ENCODE results near the gene TARS3.
"Not testable (repeated sequence)": the region's sequence is repeated elsewhere in the genome, so short reads cannot be mapped to it uniquely, and the experiment has no call there.

TARS3 gene

GRCh38 chr15:101723874-101724674 is at the start of gene TARS3:
TSS of gene TARS3 (minus strand) at chr15:101724473. CDS start at chr15:101724387, 86 bp downstream.
- DNase-seq = peak; percentile 90

GRCh38 chr15:101773496-101774100 is 49.3 kb upstream of the TARS3 start:
- no peak for DNase-seq

GRCh38 chr15:101772921-101773320 is 48.6 kb upstream of the TARS3 start:
- no peak for DNase-seq

- not testable (repeated sequence) for DNase-seq
These were observed 42.9 kb upstream of the TARS3 start for GRCh38 chr15:101767083-101767640.

GRCh38 chr15:101765772-101766456 is 41.6 kb upstream of the TARS3 start:
- no peak for DNase-seq

- DNase-seq = not testable (repeated sequence)
These were observed 41.0 kb upstream of the TARS3 start for GRCh38 chr15:101765340-101765671.

- DNase-seq = not testable (repeated sequence)
These were observed 40.5 kb upstream of the TARS3 start for GRCh38 chr15:101764669-101765339.

GRCh38 chr15:101746716-101747082 is 22.4 kb upstream of the TARS3 start:
- not testable (repeated sequence) for DNase-seq

GRCh38 chr15:101734837-101735236 is 10.6 kb upstream of the TARS3 start:
- DNase-seq = not testable (repeated sequence)

- DNase-seq = no peak
These were observed 9.3 kb upstream of the TARS3 start for GRCh38 chr15:101733545-101733944.

GRCh38 chr15:101732772-101733171 is 8.5 kb upstream of the TARS3 start:
- DNase-seq = no peak

GRCh38 chr15:101731746-101732145 is 7.5 kb upstream of the TARS3 start:
- DNase-seq = no peak

- DNase-seq = no peak
These were observed 2.9 kb upstream of the TARS3 start for GRCh38 chr15:101727186-101727585.

GRCh38 chr15:101725073-101725472 is 800 bp upstream of the TARS3 start:
- DNase-seq = no peak

- DNase-seq = no peak
These were observed 367 bp upstream of the TARS3 start for GRCh38 chr15:101724675-101725005.

GRCh38 chr15:101723171-101723873 is 951 bp downstream of the TARS3 start:
- no peak for DNase-seq

GRCh38 chr15:101718896-101719295 is 5.4 kb downstream of the TARS3 start:
- DNase-seq = no peak

GRCh38 chr15:101712078-101712477 is 12.2 kb downstream of the TARS3 start:
- no peak for DNase-seq

GRCh38 chr15:101710806-101711205 is 13.5 kb downstream of the TARS3 start:
- DNase-seq = no peak

- DNase-seq = peak; percentile 68
These were observed 14.8 kb downstream of the TARS3 start for GRCh38 chr15:101709466-101709865.

GRCh38 chr15:101707983-101708382 is 16.3 kb downstream of the TARS3 start:
- no peak for DNase-seq

- no peak for DNase-seq
These were observed 22.2 kb downstream of the TARS3 start for GRCh38 chr15:101702077-101702476.

GRCh38 chr15:101698314-101698713 is 26.0 kb downstream of the TARS3 start:
- no peak for DNase-seq
